GM18511 (cell line): ENCODE results near the gene EVI5.
"Not testable (repeated sequence)": the region's sequence is repeated elsewhere in the genome, so short reads cannot be mapped to it uniquely, and the experiment has no call there.

Source experiments
- ATAC-seq: cut with Tn5 transposase; IDR thresholded peaks from one replicate; pipeline ENCODE4 v1.9.1; 2021; ENCODE audit warnings: mild to moderate bottlenecking, moderate library complexity; ENCODE audit not compliant: unreplicated experiment

The EVI5 gene

DNA sequence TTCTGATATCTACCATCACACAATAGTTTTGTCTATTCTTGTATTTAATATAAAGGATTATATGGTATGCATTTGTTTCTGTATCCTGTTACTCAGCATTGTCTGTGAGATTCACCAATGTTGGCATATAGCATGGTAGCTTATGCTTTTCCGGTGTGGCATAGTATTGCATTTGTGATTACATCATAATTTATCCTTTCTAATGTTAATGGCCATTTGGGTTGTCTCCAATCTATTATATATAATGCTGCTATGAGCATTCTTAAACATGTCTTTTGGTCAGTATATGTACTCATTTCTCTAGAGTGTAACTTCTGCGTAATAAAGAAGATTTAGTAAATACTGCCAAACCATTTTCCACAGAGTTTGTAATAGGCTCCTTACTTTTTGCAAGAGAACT is 257.2 kb downstream of the EVI5 start:
- ATAC-seq = no peak

GRCh38 chr1:92524944-92525590 is 259.8 kb downstream of the EVI5 start:
- not testable (repeated sequence) for ATAC-seq

DNA sequence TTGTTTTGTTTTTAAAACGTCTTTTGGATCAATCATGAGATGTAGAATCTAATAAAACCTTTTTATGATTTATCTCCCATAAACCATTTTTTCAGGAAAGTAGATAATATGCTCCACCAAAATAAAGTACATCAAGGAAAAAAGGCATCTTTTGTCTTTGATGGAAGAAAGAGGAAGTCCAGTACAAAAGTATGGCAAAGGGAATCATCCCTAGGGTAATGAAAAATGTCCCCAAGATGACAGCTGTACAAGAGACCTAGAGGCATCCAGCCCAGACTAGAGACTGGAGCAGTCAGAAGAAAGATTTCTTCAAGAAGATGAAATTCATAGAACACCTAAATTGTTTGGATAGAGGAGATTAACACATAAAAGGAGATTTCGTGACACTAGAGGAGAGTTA is 265.9 kb downstream of the EVI5 start:
- no peak for ATAC-seq

DNA sequence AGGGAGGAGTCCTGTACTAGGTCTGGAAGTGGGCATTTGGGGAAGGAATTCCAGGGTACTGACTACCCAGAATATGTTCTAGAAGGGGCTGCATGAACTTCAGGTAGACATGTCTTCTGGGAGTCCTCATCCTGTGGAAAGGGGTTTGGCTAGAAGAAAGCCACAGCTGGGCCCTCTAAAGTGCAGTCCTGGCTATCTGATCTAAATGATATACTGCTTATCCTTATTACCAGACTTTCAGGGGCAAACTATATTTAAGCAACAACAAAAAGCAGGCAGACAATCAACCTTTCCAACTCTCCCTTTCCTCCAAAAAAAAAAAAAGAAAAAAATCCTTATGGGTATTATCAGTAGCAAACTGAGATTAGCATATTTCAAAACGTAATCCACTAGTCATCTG is 268.3 kb downstream of the EVI5 start:
- no peak for ATAC-seq

DNA sequence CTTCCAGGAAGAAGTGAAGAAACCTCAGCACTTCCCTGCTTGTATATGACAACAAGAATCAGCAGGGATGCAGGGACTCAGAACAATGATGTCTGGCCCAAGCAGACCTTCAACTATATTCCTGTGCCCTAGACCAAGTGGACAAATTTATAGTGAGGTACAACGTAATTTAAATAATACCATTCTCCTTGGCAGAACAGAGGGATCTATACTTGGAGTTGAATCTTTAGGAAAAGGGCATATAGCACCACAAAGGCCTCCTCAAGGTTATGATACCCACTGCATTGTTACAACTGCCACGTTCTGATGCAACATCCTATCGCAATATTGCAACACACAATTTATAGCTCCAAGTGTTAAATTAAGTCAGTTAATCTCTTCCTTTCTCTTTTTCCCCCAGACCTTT is 269.1 kb downstream of the EVI5 start:
- no peak for ATAC-seq

DNA sequence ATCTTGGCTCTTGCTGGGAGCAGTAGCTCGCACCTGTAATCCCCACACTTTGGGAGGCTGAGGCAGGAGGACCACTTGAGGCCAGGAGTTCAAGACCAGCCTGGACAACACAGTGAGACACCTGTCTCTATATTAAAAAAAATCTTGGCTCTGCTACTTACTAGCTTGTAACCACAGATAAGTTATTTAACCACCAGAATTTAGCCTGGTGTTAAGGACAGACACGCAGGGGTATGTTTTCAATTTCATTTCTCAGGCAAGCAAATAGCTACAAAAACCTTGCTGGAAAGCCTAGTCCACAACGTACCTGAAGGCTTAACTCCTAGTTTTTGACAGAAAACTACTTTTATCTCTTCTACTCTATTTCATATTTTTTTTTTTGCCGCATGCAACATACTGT is 273.4 kb downstream of the EVI5 start:
- ATAC-seq = peak; percentile 80

GRCh38 chr1:92509619-92510018 is 275.3 kb downstream of the EVI5 start:
- ATAC-seq = no peak

DNA sequence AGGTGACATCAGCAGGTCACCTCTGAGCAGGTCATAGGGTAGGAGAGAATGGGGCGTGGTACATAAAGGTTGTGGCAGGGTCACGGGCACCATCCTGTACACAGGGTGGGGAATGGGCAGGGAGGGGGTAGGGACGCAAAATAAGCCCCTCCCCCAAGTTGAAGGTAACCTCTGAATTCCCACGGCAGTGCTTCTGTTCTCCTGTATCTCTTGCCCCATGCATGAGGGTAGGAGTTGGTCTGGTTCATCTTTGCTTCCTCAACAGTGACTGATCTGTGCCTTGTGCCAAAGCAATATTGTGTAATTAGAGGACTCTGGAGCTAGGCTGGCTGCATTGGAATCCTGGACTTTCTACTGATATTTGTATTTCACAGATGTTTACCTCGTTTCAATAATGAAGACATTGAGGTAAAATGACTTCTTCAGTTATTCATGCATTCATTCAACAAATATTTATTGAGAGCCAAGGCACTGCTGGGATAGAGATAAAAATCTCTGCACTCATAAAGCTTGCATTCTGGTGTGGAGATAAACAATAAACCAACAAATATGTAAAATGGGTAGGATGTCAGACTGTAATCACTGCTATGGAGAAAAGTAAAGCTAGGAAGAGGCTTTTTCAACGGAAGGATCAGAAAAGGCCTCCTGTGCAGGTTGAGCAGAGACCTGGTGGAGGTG is 279.8 kb downstream of the EVI5 start:
- ATAC-seq = no peak

DNA sequence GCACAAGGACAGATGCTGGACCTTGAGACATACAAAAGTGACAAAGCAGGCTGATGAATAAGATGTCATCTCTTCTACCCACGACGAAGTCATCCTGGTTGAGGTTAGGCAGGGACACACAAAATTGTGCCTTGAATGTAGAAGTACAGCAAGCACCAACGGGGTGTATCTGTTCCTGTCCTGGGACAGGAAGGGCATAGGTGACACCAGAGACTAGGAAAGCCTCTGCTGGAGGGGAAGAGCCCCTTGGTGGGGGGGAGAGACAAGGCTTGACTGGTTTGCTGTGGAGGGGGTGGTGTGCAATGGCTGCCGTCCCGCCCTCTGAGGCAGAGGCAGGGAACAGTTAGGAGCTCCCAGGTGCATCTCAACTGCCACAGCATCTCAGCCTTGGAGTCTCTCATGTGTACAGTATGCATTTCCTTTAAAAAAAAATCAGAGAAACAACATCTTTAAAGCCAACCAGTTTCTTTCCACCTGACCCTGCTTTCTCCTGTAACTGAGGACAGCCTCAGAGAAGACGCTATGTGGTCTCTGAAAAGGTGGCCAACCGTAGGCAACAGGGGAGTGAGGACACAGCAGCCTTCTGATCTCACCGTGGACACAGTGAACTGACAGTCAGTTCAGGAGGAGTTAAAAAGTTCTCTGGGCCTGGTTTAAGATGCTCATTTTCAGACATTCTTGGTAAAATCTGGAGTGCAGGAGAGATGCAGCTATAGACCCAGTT is 280.5 kb downstream of the EVI5 start:
- ATAC-seq = no peak

DNA sequence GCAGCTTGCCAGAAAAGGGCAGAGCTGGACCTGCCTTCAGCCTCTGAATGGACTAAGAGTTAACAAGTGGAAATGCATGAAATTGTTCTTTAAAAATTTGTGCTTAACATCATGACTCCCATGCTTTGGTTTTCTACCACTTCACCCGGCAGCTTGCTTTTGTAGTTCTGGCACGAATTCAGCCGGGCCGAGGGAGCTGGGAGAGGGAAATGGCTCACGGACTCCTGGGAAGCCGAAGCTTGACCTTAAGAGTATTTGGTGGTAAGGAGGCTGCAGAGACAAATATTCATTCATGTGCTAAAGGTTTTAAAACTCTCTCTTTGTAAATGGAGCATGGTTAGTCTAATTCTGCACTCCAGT is 281.0 kb downstream of the EVI5 start:
- ATAC-seq = no peak

DNA sequence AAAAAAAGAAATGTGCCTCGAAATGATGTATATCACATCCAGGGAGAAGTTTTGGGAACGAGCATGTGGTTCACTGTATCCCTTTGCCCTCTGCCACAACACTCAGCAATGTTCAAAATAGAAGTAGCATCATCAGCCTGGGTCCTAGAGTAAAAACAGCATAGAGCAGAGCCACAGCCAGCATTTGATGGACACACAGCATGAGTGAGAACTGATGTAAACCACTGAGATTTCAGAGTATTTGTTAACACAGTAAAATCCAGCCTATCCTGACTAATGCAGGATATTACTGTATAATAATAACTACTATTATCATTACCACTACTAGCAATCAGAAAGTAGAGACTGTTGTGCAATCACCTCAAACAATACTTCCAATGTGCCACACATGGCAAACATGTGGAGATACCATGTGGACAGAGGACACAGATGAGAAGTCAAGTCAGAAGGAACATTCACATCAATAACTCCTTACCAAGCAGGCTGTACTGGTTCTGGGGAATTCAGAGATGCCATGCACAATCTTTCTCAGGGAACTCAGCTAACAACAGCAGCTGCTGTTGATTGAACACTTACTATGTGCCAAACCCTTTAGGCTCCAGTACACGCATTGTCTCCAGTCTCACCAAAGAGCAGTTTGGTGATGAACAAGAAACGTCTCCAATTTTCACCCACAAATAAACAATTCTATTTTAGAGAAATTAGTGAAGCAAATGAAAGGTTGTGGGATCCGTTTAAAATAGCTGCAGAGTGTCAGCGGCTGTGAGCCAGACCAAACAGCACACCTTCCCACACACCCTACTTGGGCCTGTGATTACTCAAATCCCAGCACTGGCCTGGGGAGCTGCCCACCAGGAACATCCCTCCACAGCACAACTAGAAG is 281.6 kb downstream of the EVI5 start:
- no peak for ATAC-seq

GRCh38 chr1:92502247-92502646 is 282.7 kb downstream of the EVI5 start:
- ATAC-seq = peak; percentile 73

DNA sequence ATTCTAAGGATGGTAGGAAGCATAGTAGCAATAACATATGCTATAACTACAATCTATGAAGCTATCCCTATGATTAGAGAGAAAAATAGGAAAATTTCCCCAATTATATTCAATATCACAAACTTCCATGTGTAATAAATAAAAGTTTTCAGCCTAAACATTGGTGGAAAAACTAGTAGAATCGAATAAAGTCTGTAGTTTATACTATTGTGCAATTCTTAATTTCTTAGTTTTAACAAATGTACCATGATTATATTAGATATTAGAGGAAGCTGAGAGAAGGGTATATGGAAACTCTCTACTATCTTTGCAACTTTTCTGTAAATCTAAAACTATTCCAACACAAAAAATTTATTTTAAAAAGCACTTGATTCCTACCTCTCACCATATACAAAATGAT is 284.4 kb downstream of the EVI5 start:
- ATAC-seq = no peak

- ATAC-seq = no peak
Measured at GRCh38 chr1:92495392-92496063, 289.4 kb downstream of the EVI5 start.

DNA sequence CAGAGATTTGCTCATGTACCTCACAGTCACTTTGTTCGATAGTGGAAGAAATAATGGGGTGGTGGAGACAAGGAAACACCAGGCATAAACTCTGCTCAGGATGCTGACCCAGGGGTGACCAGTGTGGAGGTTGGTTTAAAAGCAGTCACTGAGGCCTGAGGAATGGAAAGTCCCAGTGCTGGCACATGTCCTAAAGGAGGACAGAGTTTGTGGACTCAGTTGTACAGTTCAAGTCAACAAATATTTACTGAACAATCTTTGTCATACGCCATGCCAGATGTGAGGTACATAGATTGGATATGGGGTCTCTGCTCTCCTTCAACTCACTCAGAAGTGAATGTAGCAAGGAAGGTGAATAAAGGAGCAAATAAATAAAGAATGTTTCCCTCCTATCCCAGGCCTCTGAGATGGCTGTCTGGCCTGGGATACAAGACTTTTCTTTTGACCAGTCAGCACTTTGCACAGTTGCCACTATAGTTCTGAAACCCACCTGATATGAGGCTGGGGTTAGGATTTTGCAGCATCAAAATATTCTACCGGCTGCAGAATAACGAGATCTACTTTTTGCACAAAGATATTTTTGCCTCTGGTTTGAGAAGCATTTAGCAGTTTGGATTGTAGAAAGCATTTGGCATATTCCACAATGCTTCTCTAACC is 290.3 kb downstream of the EVI5 start:
- no peak for ATAC-seq

DNA sequence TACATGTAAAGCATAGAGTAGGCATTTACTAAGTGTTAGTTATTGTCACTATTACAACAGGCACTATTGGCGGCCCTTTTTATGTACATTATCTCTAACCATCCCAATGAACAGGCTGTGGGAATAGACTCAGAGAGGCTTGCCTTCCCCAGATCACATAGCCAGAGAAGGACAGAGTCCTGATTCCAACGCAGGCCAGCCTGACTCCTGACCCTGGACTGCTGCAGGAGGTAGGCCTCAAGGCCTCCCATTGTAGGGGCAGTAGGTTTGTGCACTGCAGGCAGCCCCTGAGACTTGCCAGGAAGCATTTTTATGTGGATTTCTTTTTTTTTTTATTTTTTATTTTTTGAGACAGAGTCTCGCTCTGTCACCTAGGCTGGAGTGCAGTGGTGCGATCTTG is 291.8 kb downstream of the EVI5 start:
- no peak for ATAC-seq

DNA sequence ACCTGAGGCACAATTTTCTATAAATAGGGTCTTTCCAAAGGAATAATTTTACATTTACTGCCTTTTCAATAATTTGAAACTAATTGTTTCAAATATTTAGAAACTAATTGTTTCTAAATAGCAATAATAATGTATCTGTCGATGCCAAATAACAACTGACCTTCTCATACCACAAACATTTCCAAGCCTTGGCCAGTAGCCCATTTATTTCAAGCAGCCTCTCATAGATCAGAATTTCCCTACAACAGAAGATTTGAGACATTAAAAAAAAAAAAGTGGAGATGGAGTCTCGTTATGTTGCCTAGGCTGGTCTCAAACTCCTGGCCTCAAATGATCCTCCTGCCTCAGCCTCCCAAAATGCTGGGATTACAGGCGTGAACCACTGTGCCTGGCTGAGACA is 296.1 kb downstream of the EVI5 start:
- no peak for ATAC-seq

- no peak for ATAC-seq
Measured at GRCh38 chr1:92488416-92488815, 296.5 kb downstream of the EVI5 start.

DNA sequence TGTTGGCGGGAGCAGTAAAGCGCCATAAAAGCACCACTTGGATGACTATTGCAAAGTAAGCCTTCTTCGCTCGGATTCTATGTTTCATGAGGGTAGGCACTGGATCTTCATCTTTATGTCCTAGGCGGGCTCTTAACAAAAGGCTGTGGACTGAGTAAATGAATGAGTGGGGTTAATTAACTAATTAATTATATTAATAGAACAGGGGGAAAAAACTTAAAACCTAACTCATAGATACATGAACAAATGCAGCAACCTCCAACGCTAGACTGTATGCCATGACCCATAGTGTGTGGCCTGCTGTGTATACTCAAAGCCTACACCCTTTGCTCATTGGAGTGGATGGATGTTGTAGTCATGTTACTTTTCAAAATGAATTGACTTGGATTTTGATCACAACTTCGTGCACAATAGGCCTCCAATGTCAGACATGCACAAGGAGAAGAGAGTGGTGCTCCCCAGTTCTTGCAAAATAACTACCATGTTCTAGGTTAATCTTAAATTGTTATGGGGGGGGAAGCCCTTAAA is 297.8 kb downstream of the EVI5 start:
- ATAC-seq = no peak
